Activated CD4-positive, CD25-positive, alpha-beta regulatory T cell treated with anti-CD3 and anti-CD28 coated beads, Interleukin-2, amount 50 U/mL, for 24 hours (primary cell): ENCODE measurements around the gene RBBP4.
"Not testable (repeated sequence)": the region's sequence is repeated elsewhere in the genome, so short reads cannot be mapped to it uniquely, and the experiment has no call there.

Experiments
- ATAC-seq, 2 donors: fragments of 150-1000 bp; cut with Tn5 transposase; one replicate each; pipeline ENCODE4 v1.10.0; 2021; ENCODE audit warnings: mild to moderate bottlenecking in 1 of 2, moderate library complexity in 1 of 2

The RBBP4 gene

GRCh38 chr1:32650752-32651460 is at the start of gene RBBP4:
RBBP4 (plus strand) TSS chr1:32651208; CDS start chr1:32651307, 99 bp downstream.
- peak; percentile 90 to 91 for ATAC-seq

GRCh38 chr1:32605711-32606424 is 45.1 kb upstream of the RBBP4 start:
- no peak for ATAC-seq

- no peak for ATAC-seq
Observed at GRCh38 chr1:32606565-32607371, 44.2 kb upstream of the RBBP4 start.

GRCh38 chr1:32609180-32609579 is 41.8 kb upstream of the RBBP4 start:
- ATAC-seq, result no peak

GRCh38 chr1:32611859-32612188 is 39.2 kb upstream of the RBBP4 start:
- peak; percentile 17 to 44 for ATAC-seq

GRCh38 chr1:32612189-32612881 is 38.7 kb upstream of the RBBP4 start:
- ATAC-seq, result peak; percentile 95 to 96

GRCh38 chr1:32613472-32613871 is 37.5 kb upstream of the RBBP4 start:
- ATAC-seq, result no peak

- no peak for ATAC-seq
Observed at GRCh38 chr1:32618673-32619221, 32.3 kb upstream of the RBBP4 start.

GRCh38 chr1:32619701-32620485 is 31.1 kb upstream of the RBBP4 start:
- peak; percentile 64 to 74 for ATAC-seq

GRCh38 chr1:32622205-32622604 is 28.8 kb upstream of the RBBP4 start:
- no peak for ATAC-seq

- ATAC-seq, result peak; percentile 69 to 71
Observed at GRCh38 chr1:32622806-32623681, 28.0 kb upstream of the RBBP4 start.

- ATAC-seq, result peak; percentile 50 to 54
Observed at GRCh38 chr1:32623775-32624174, 27.2 kb upstream of the RBBP4 start.

GRCh38 chr1:32626176-32626575 is 24.8 kb upstream of the RBBP4 start:
- ATAC-seq, result no peak

GRCh38 chr1:32627596-32628162 is 23.3 kb upstream of the RBBP4 start:
- ATAC-seq, result peak; percentile 64 to 75

- not testable (repeated sequence) for ATAC-seq
Observed at GRCh38 chr1:32630173-32630572, 20.8 kb upstream of the RBBP4 start.

- no peak for ATAC-seq
Observed at GRCh38 chr1:32632829-32633228, 18.2 kb upstream of the RBBP4 start.

- no peak for ATAC-seq
Observed at GRCh38 chr1:32635508-32636277, 15.3 kb upstream of the RBBP4 start.

- no peak for ATAC-seq
Observed at GRCh38 chr1:32636914-32637645, 13.9 kb upstream of the RBBP4 start.
